ENCODE results near the gene KRT14.
"Not testable (repeated sequence)": the region's sequence is repeated elsewhere in the genome, so short reads cannot be mapped to it uniquely, and the experiment has no call there.

The KRT14 gene

DNA sequence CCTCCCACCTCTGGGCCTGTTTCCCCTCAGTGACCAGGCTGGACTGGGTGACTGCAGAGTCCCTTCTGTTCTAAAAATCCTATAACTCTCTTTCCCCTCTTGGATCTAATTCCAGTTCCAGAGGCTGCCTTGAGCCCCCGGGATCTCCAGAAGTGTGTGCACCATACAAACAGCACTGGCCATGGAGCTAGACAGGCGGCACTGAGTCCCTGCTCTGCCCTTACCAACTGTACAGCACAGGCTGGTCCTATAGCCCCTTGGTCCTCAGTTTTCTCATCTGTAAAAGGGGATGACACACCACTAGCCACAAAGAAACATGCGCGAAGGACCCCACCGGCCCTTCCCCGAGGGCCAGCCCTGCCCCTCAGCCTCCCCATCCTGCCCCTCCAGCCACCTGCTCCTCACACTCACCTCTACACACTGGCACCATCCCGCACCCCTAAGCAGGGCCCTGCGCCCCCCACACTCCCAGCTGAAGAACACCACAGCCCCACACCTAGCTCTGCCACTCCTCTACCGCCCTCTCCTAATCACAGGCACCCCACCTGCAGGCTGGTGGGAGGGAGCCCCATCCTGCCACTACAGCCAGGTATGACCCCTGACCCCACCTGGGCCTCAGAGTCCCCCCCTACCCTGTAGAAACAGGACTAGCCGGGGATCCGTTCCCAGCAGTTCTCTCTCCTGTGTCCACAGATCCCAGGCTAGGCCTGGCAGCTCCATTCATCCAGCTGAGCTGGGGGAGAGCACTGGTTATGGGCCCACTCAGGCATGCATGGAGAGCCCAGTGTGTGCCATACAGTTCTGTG, 26.8 kb upstream of the KRT14 start:
- H3K4me3 ChIP-seq (ENCODE audit: low read length), result no peak overlapping the region
- TF ChIP-seq, protein P1, sequence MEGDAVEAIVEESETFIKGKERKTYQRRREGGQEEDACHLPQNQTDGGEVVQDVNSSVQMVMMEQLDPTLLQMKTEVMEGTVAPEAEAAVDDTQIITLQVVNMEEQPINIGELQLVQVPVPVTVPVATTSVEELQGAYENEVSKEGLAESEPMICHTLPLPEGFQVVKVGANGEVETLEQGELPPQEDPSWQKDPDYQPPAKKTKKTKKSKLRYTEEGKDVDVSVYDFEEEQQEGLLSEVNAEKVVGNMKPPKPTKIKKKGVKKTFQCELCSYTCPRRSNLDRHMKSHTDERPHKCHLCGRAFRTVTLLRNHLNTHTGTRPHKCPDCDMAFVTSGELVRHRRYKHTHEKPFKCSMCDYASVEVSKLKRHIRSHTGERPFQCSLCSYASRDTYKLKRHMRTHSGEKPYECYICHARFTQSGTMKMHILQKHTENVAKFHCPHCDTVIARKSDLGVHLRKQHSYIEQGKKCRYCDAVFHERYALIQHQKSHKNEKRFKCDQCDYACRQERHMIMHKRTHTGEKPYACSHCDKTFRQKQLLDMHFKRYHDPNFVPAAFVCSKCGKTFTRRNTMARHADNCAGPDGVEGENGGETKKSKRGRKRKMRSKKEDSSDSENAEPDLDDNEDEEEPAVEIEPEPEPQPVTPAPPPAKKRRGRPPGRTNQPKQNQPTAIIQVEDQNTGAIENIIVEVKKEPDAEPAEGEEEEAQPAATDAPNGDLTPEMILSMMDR (conservative IDR thresholded peaks at IDR 0.05; ENCODE audit: low read length), result no peak
- no peak for DNase-seq (ENCODE audit: low read depth)

DNA sequence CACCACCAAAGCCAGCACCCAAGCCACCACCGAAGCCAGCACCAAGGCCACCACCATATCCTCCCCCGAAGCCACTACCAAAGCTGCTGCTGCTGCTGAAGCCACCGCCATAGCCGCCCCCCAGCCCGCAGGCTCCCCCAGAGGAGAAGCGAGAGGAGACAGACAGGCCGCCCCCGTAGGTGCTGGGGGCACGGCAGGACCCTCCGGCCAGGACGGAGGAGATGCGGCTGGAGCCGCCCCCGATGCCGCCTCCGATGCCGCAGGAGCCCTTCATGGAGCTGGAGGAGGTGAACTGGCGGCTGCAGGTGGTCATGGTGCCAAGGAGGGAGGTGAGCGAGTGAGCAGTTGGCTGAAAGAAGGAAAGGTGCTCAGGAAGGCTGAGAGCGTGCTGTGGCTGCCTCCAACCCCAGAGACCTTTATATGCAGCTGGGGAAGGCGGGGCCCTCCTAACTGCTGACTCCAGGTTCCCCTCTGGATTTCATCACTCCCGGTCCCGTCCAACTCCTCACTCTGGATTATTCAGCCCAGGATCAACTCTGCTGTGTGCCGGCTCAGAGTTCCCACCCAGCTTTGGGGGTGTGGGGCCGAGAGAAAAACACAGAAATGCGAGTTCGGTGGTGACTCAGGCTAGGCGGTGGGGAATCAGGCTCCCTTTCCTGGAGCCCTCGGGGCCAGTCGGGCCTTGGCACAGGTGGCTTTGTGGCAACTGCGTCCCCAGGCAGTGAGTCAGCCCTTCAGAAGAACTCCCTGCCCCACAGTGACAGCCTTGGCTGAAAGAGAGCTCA, 25.9 kb upstream of the KRT14 start, which contains the start of gene KRT16:
KRT16 (minus strand) TSS at position 392 of the 785 bp plus-strand sequence; CDS start at position 313, 79 bp downstream.
- DNase-seq (ENCODE audit: low read depth), result peak; percentile 19
- not testable (repeated sequence) for H3K4me3 ChIP-seq (ENCODE audit: low read length)

DNA sequence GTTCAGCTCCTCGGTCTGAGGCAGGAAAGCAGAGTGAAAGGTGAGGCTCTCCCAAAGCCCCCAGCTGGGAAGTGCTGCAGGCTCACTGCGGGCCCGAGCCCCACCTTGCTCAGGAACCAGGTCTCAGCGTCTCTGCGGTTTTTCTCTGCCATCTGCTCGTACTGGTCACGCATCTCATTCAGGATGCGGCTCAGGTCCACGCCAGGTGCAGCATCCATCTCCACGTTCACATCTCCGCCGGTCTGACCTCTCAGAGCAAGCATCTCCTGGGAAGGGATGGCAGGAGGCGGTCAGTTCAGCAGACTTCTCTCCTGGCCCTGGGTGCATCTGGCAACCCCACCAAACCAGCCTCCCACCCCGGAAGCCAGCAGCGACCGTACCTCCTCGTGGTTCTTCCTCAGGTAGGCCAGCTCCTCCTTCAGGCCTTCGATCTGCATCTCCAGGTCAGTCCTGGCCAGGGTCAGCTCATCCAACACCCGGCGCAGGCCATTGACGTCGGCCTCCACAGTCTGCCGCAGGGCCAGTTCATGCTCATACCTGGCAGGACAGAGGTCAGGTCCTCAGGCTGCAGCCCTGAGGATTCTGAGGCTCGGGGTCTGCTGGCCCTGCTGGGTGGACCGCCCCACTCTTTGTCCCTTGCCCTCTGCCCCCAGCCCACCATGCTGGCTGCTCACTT, 24.4 kb upstream of the KRT14 start:
- TF ChIP-seq, protein P1 (conservative IDR thresholded peaks at IDR 0.05; ENCODE audit: low read length), result no peak
- H3K4me3 ChIP-seq (ENCODE audit: low read length), result no peak overlapping the region
- no peak for DNase-seq (ENCODE audit: low read depth)

DNA sequence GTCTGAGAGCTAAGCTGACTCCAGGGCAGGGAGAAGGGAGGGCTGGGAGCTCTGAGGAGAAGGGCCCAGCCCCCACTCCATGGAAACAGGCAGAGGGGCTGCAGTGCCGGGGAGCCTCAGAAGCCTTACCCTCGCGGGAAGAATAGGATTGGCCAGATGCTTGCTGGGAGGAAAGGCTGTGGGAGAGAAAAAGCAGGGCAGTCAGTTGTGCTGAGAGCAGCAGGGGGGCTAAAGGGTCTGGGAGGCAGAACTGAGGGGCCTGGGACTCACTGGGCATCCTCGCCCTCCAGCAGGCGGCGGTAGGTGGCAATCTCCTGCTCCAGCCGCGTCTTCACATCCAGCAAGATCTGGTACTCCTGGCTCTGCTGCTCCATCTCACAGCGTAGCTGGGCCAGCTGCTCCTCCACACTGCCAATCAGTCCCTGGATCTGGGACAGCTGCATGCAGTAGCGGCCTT, 23.4 kb upstream of the KRT14 start:
- DNase-seq (ENCODE audit: low read depth); H3K4me3 ChIP-seq (ENCODE audit: low read length): not testable (repeated sequence)
- TF ChIP-seq, protein P1 (conservative IDR thresholded peaks at IDR 0.05; ENCODE audit: low read length), result peak; percentile 25

DNA sequence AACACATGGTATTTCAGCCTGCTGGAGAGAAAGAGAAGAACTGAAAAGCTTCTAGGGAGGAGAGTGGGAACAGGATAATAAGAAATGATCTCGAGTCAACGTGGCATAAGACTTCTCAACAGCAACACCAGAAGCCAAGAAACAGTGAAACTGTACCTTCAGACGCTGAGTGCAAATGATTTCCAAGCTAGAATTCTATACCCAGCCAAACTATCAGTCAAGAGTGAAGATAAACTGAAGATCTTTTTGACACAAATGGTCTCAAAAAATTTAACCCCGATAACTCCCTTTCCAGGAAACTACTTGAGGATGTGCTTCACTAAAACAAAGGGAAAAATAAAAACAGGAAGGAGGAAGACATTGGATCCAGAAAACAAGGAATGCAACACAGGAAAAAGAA, 20.2 kb upstream of the KRT14 start:
- H3K4me3 ChIP-seq (ENCODE audit: low read length); DNase-seq (ENCODE audit: low read depth): not testable (repeated sequence)

DNA sequence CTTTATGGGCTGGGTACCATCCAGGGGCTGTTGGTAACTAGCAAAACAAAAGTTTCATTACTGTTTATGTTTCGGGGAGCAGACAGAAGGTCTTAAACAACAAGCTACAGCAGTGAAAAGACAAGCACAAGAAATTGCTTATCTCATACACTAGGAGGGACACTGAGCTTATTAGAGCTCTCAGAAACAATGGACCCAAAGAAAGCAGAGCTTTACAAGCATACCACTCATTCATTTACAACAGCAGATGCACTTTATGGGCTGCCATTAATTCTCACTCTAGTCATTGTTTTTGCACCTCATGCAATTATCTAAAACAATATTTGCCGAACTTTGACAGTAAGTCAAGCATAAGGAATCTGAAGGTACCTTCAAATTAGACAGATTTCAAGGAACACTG, 15.8 kb upstream of the KRT14 start:
- TF ChIP-seq, protein P1 (conservative IDR thresholded peaks at IDR 0.05; ENCODE audit: low read length), result no peak
- no peak overlapping the region for H3K4me3 ChIP-seq (ENCODE audit: low read length)
- no peak for DNase-seq (ENCODE audit: low read depth)

DNA sequence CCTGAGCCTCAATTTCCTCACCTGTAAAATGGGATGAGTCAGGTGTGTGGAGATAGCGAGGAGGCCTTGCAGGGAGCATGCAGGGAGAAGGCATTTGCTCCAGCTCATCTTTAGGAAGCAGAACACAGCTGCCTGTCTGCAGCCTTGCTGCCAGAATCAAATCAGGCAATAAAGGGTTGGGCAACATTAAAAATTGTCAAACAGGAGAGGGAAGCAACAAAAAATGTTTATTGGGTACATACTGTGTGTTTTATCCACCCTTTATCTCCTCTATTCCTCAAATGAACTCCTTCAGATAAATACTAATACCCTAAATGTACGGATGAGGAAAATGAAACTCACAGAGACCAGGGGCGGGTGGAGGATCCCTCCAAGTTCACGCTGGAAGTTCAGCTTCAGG, 13.6 kb upstream of the KRT14 start:
- H3K4me3 ChIP-seq (ENCODE audit: low read length), result no peak overlapping the region
- TF ChIP-seq, protein P1 (conservative IDR thresholded peaks at IDR 0.05; ENCODE audit: low read length), result no peak

More for the DNA sequence above, 13.6 kb upstream of the KRT14 start:
- no peak for DNase-seq (ENCODE audit: low read depth)
